Muscle layer of colon (tissue), 2 donors: Measurements from ENCODE around the gene TNIP2.

Experiments used
- H3K27ac ChIP-seq: one replicate; pipeline ENCODE4 v1.7.0; 2013; ENCODE audit warnings: low read depth, mild to moderate bottlenecking, low read length, moderate library complexity
- H3K27me3 ChIP-seq, 2 donors: one replicate each; pipeline ENCODE4 v1.7.0; 2013; ENCODE audit warnings: low read length in 2 of 2, mild to moderate bottlenecking in 2 of 2; ENCODE audit not compliant: insufficient read depth in 2 of 2, control insufficient read depth in 1 of 2
- H3K36me3 ChIP-seq: one replicate; pipeline ENCODE4 v1.7.0; 2013; ENCODE audit warnings: mild to moderate bottlenecking, low read length; ENCODE audit not compliant: insufficient read depth
- H3K4me1 ChIP-seq: one replicate; pipeline ENCODE4 v1.7.0; 2013; ENCODE audit warnings: mild to moderate bottlenecking, low read length; ENCODE audit not compliant: insufficient read depth
- H3K4me3 ChIP-seq, 2 donors: one replicate each; pipeline ENCODE4 v1.7.0; 2013; ENCODE audit warnings: low read length in 2 of 2, low read depth in 1 of 2, mild to moderate bottlenecking in 1 of 2, moderate library complexity in 1 of 2
- H3K9ac ChIP-seq: one replicate; pipeline ENCODE4 v1.7.0; 2013; ENCODE audit warnings: low read length
- H3K9me3 ChIP-seq: one replicate; pipeline ENCODE4 v1.7.0; 2013; ENCODE audit warnings: mild to moderate bottlenecking, low read length
- donor health status: abdominal sarcoma.
- donor health status: Adenocarcinoma of cecum.

TNIP2 gene

GRCh38 chr4:2798399-2799223 lies 42.5 kb upstream of the TNIP2 start:
- no peak overlapping the region for H3K9ac ChIP-seq
- H3K36me3 ChIP-seq = no peaks in the 10 kb centered on the region
- H3K27me3 ChIP-seq = peaks cover 0 to 4% of the 10 kb centered on the region in 2 donors
- H3K9me3 ChIP-seq = no peaks in the 10 kb centered on the region
- H3K27ac ChIP-seq = no peak overlapping the region
- no peak overlapping the region for H3K4me3 ChIP-seq
- H3K4me1 ChIP-seq = peaks cover 58% of the 10 kb centered on the region

GRCh38 chr4:2797545-2798305 lies 41.6 kb upstream of the TNIP2 start:
- Histone ChIP-seq H3K36me3 (no peaks in the 10 kb centered on the region), H3K9ac (no peak overlapping the region), H3K27me3 (peaks cover 0 to 4% of the 10 kb centered on the region in 2 donors), H3K27ac (no peak overlapping the region), H3K4me1 (peaks cover 60% of the 10 kb centered on the region), H3K4me3 (no peak overlapping the region), H3K9me3 (no peaks in the 10 kb centered on the region)

- Histone ChIP-seq H3K9me3 (no peaks in the 10 kb centered on the region), H3K4me3 (no peak overlapping the region), H3K9ac (no peak overlapping the region), H3K36me3 (no peaks in the 10 kb centered on the region), H3K27ac (no peak overlapping the region), H3K27me3 (peaks cover 0 to 4% of the 10 kb centered on the region in 2 donors), H3K4me1 (peaks cover 60% of the 10 kb centered on the region)
Observed at GRCh38 chr4:2796849-2797544, 40.9 kb upstream of the TNIP2 start.

- Histone ChIP-seq H3K27ac (no peak overlapping the region), H3K4me1 (peaks cover 53% of the 10 kb centered on the region), H3K9me3 (no peaks in the 10 kb centered on the region), H3K36me3 (no peaks in the 10 kb centered on the region), H3K27me3 (peaks cover 0 to under 1% of the 10 kb centered on the region in 2 donors), H3K4me3 (no peak overlapping the region), H3K9ac (no peak overlapping the region)
Observed at GRCh38 chr4:2795893-2796848, 40.0 kb upstream of the TNIP2 start.

- Histone ChIP-seq H3K27me3 (no peaks in the 10 kb centered on the region), H3K9ac (no peak overlapping the region), H3K4me1 (peaks cover 47% of the 10 kb centered on the region), H3K27ac (no peak overlapping the region), H3K4me3 (no peak overlapping the region), H3K36me3 (no peaks in the 10 kb centered on the region), H3K9me3 (no peaks in the 10 kb centered on the region)
Observed at GRCh38 chr4:2795300-2795892, 39.3 kb upstream of the TNIP2 start.

GRCh38 chr4:2794486-2795299 lies 38.6 kb upstream of the TNIP2 start:
- H3K4me1 ChIP-seq = peaks cover 46% of the 10 kb centered on the region
- H3K36me3 ChIP-seq = no peaks in the 10 kb centered on the region
- peak overlapping the region; percentile 69 for H3K27ac ChIP-seq
- no peaks in the 10 kb centered on the region for H3K9me3 ChIP-seq
- H3K27me3 ChIP-seq = no peaks in the 10 kb centered on the region
- H3K4me3 ChIP-seq = peak overlapping the region in 1 of 2 donors; percentile 58
- H3K9ac ChIP-seq = no peak overlapping the region

GRCh38 chr4:2793586-2794485 lies 37.7 kb upstream of the TNIP2 start:
- H3K4me1 ChIP-seq = peaks cover 39% of the 10 kb centered on the region

GRCh38 chr4:2792711-2793585 lies 36.8 kb upstream of the TNIP2 start, which contains the start of gene SH3BP2:
Gene SH3BP2 (plus strand): TSS chr4:2793085. CDS start chr4:2820618, 27,533 bp downstream.
- peak within 1 kb of the TSS; percentile 21 for H3K9ac ChIP-seq
- no peaks in the 10 kb centered on the region for H3K9me3 ChIP-seq
- H3K4me1 ChIP-seq = peaks cover 36% of the 10 kb centered on the region
- no peak within 1 kb of the TSS for H3K27ac ChIP-seq
- no peaks in the 10 kb centered on the region for H3K36me3 ChIP-seq
- peak within 1 kb of the TSS; percentile 58 to 66 for H3K4me3 ChIP-seq
- no peaks in the 10 kb centered on the region for H3K27me3 ChIP-seq

More at GRCh38 chr4:2793586-2794485, 37.7 kb upstream of the TNIP2 start:
- H3K9me3 ChIP-seq = no peaks in the 10 kb centered on the region
- H3K9ac ChIP-seq = peak overlapping the region; percentile 21
- peak overlapping the region; percentile 69 for H3K27ac ChIP-seq
- H3K27me3 ChIP-seq = no peaks in the 10 kb centered on the region
- no peaks in the 10 kb centered on the region for H3K36me3 ChIP-seq
- H3K4me3 ChIP-seq = peak overlapping the region; percentile 58 to 66

- Histone ChIP-seq H3K4me1 (peaks cover 30% of the 10 kb centered on the region), H3K9ac (no peak overlapping the region), H3K9me3 (no peaks in the 10 kb centered on the region), H3K36me3 (no peaks in the 10 kb centered on the region), H3K27ac (no peak overlapping the region), H3K4me3 (no peak overlapping the region), H3K27me3 (no peaks in the 10 kb centered on the region)
Observed at GRCh38 chr4:2792396-2792710, 36.2 kb upstream of the TNIP2 start.
